Fibroblast of skin of right biceps (primary cell): ENCODE results near the gene MAST2.

ENCODE experiments used
- DNase-seq: peaks from one replicate; pipeline ENCODE4 v3.0.0-alpha.2; 2013

Gene MAST2

GRCh38 chr1:45995298-45995697 lies 191.9 kb downstream of the MAST2 start:
- DNase-seq = no peak

GRCh38 chr1:45998020-45998617 lies 194.7 kb downstream of the MAST2 start:
- no peak for DNase-seq

GRCh38 chr1:45999507-45999906 lies 196.1 kb downstream of the MAST2 start:
- no peak for DNase-seq

- no peak for DNase-seq
These were observed 197.8 kb downstream of the MAST2 start for GRCh38 chr1:46001081-46001785.

GRCh38 chr1:46002551-46003150 lies 199.2 kb downstream of the MAST2 start:
- no peak for DNase-seq

GRCh38 chr1:46003315-46003714 lies 199.9 kb downstream of the MAST2 start:
- DNase-seq = no peak

- no peak for DNase-seq
These were observed 201.1 kb downstream of the MAST2 start for GRCh38 chr1:46004492-46004891.

- DNase-seq = no peak
These were observed 202.2 kb downstream of the MAST2 start for GRCh38 chr1:46005594-46005993.

- no peak for DNase-seq
These were observed 205.2 kb downstream of the MAST2 start for GRCh38 chr1:46008585-46008984.

- no peak for DNase-seq
These were observed 207.2 kb downstream of the MAST2 start for GRCh38 chr1:46010611-46011010.

GRCh38 chr1:46011121-46011695 lies 207.8 kb downstream of the MAST2 start:
- DNase-seq = no peak

GRCh38 chr1:46012236-46012635 lies 208.8 kb downstream of the MAST2 start:
- DNase-seq = peak; percentile 35

- DNase-seq = no peak
These were observed 210.2 kb downstream of the MAST2 start for GRCh38 chr1:46013581-46013980.

GRCh38 chr1:46017876-46018503 lies 214.6 kb downstream of the MAST2 start:
- DNase-seq = no peak

- no peak for DNase-seq
These were observed 215.9 kb downstream of the MAST2 start for GRCh38 chr1:46019348-46019747.

- DNase-seq = no peak
These were observed 216.6 kb downstream of the MAST2 start for GRCh38 chr1:46020010-46020409.

- no peak for DNase-seq
These were observed 217.9 kb downstream of the MAST2 start for GRCh38 chr1:46021046-46021996.

- DNase-seq = no peak
These were observed 223.1 kb downstream of the MAST2 start for GRCh38 chr1:46026531-46026930.

- no peak for DNase-seq
These were observed 224.6 kb downstream of the MAST2 start for GRCh38 chr1:46027788-46028573.

GRCh38 chr1:46030074-46030870 lies 226.9 kb downstream of the MAST2 start:
- DNase-seq = no peak
